Measurements from ENCODE around the gene LRSAM1.

The LRSAM1 gene

DNA sequence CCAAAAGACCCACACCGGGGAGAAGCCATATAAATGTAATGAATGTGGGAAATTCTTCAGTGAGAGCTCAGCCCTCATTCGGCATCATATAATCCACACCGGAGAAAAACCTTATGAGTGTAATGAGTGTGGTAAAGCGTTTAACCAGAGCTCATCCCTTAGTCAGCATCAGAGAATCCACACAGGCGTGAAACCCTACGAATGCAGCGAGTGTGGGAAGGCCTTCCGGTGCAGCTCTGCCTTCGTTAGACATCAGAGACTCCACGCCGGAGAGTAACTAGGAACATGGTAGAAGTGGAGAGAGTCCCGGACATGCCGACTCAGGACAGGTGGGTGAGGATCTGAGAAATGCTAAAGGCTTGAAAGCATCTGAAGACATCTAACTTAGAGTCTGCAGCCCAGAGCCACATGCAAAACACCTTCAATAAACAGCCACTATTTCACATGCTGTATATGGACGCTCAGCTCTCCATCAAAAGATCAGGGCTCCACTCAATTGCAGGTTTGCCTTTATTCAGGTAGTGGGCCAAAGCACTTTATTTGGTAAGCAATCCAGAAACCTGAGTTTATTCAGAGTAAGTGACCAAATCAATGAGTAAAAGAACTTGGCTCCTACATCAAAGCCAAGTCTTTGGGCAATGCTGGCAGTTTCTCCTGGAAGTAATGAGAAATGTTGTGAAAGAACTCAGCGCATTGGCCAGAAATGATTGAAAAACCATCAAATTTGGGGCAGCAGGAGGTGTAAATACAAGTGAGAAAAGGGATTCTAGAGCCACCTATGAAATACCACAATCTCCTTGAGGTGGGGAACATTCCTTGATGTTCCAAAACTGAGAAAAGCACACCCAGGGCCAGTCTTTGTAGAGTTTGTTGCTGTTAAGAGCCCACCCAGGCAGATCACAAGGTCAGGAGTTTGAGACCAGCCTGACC is 6.1 kb upstream of the LRSAM1 start:
- Histone ChIP-seq H3K27ac (ENCODE audit: low read length) (no peak overlapping the region), H4K20me1 (ENCODE audit: insufficient read depth, low read length) (peaks cover 42% of the 10 kb centered on the region), H3K4me3 (ENCODE audit: low read length) (no peak overlapping the region), H3K9me3 (ENCODE audit: insufficient read depth, low read length) (no peaks in the 10 kb centered on the region), H3K4me2 (ENCODE audit: low read length) (no peak overlapping the region), H3K36me3 (replicated peaks; ENCODE audit: low read depth, low read length) (peaks cover 70% of the 10 kb centered on the region), H3K4me1 (ENCODE audit: low read length) (peaks cover 12% of the 10 kb centered on the region), H3K79me2 (ENCODE audit: low read length) (peaks cover 26% of the 10 kb centered on the region), H3K27me3 (ENCODE audit: low read depth, low read length) (no peaks in the 10 kb centered on the region), H2AFZ (ENCODE audit: low read depth, low read length) (no peak overlapping the region), H3K9ac (ENCODE audit: low read length) (no peak overlapping the region)
- TF ChIP-seq EZH2phosphoT487 (IDR thresholded peaks at IDR 0.05; ENCODE audit: low read depth): no peak
- TF ChIP-seq CTCF (IDR thresholded peaks at IDR 0.05; ENCODE audit: low read depth, low read length): no peak

DNA sequence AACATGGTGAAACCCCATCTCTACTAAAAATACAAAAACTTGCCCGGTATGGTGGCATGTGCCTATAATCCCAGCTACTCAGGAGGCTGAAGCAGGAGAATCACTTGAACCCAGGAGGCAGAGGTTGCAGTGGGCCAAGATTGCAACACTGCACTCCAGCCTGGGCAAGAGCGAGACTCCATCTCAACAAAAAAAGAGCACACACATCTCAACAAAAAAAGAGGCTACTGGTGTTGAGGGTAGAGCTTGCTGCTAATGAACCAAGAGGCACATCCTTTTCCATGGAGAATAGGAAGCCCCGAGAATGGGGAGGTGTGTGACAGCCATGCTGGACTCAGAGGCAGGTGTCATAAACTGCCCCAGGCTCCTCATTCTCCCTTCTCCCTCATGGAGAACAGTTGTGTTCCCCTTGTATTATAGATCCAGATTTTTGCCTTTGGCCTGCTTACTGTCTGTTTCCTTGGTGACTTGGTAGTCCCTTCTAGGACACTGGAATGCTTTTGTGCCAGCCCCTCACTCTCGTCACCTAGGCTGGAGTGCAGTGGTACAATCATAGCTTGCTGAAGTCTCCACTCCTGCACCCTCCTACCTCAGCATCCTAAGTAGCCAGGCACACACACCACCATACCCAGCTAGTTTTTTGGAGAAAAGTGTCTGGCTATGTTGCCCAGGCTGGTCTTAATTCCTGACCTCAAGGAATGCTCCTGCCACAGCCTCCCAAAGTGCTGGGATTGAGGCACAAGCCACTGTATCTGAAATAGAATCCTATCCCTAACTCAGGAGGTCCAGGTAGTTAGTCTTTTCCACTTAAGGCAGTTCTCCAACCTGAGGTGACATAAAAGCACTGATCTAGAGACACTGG is 5.2 kb upstream of the LRSAM1 start:
- H3K4me2 ChIP-seq (ENCODE audit: low read length): no peak overlapping the region
- H3K4me1 ChIP-seq (ENCODE audit: low read length): peaks cover 12% of the 10 kb centered on the region
- peak overlapping the region; percentile 11; the same call in 1 of the 2 replicates for H3K27ac ChIP-seq (ENCODE audit: low read length)
- TF ChIP-seq EZH2phosphoT487 (IDR thresholded peaks at IDR 0.05; ENCODE audit: low read depth) (no peak), CTCF (IDR thresholded peaks at IDR 0.05; ENCODE audit: low read depth, low read length) (no peak)
- peaks cover 46% of the 10 kb centered on the region for H4K20me1 ChIP-seq (ENCODE audit: insufficient read depth, low read length)
- H2AFZ ChIP-seq (ENCODE audit: low read depth, low read length): no peak overlapping the region
- no peak overlapping the region for H3K4me3 ChIP-seq (ENCODE audit: low read length)
- H3K27me3 ChIP-seq (ENCODE audit: low read depth, low read length): no peaks in the 10 kb centered on the region
- no peaks in the 10 kb centered on the region for H3K9me3 ChIP-seq (ENCODE audit: insufficient read depth, low read length)
- peaks cover 35% of the 10 kb centered on the region for H3K79me2 ChIP-seq (ENCODE audit: low read length)
- no peak overlapping the region for H3K9ac ChIP-seq (ENCODE audit: low read length)
- H3K36me3 ChIP-seq (replicated peaks; ENCODE audit: low read depth, low read length): peaks cover 73% of the 10 kb centered on the region

- Histone ChIP-seq H3K4me2 (ENCODE audit: low read length) (no peak overlapping the region), H4K20me1 (ENCODE audit: insufficient read depth, low read length) (peaks cover 46% of the 10 kb centered on the region), H3K27ac (ENCODE audit: low read length) (peak overlapping the region; percentile 11; the same call in 1 of the 2 replicates), H3K27me3 (ENCODE audit: low read depth, low read length) (no peaks in the 10 kb centered on the region), H3K36me3 (replicated peaks; ENCODE audit: low read depth, low read length) (peaks cover 70% of the 10 kb centered on the region), H3K79me2 (ENCODE audit: low read length) (peaks cover 42% of the 10 kb centered on the region), H3K4me3 (ENCODE audit: low read length) (no peak overlapping the region), H3K4me1 (ENCODE audit: low read length) (peaks cover 12% of the 10 kb centered on the region), H3K9ac (ENCODE audit: low read length) (no peak overlapping the region), H3K9me3 (ENCODE audit: insufficient read depth, low read length) (no peaks in the 10 kb centered on the region), H2AFZ (ENCODE audit: low read depth, low read length) (no peak overlapping the region)
- TF ChIP-seq CTCF (IDR thresholded peaks at IDR 0.05; ENCODE audit: low read depth, low read length) (no peak), EZH2phosphoT487 (IDR thresholded peaks at IDR 0.05; ENCODE audit: low read depth) (no peak)
Observed at GRCh38 chr9:127446713-127447415, 4.4 kb upstream of the LRSAM1 start.
